PFSK-1 (cell line): ENCODE measurements around the gene TANGO2.

ENCODE experiments used
- FOXP2 ChIP-seq: optimal IDR thresholded peaks from 2 replicates; pipeline ENCODE3; 2011; ENCODE audit warnings: borderline replicate concordance, control low read depth, inconsistent platforms; ENCODE audit not compliant: insufficient read depth; ENCODE audit errors: extremely low read length, extremely low read depth
- POLR2AphosphoS5 ChIP-seq: IDR thresholded peaks from 2 replicates; pipeline ENCODE4 v1.6.1; 2012; ENCODE audit warnings: low read depth, mild to moderate bottlenecking, control low read depth, low read length, moderate library complexity
- REST ChIP-seq, 2 experiments: IDR thresholded peaks; 2 replicates each; pipeline versions ENCODE4 v1.6.1 to v1.8.0; 2011 to 2012; ENCODE audit warnings: low read depth in 2 of 2, low read length in 2 of 2, control low read depth in 1 of 2, inconsistent platforms in 1 of 2, mild to moderate bottlenecking in 1 of 2, moderate library complexity in 1 of 2; ENCODE audit not compliant: insufficient read depth in 1 of 2
- SIN3A ChIP-seq: IDR thresholded peaks from 2 replicates; pipeline ENCODE4 v1.6.1; 2012; ENCODE audit warnings: mild to moderate bottlenecking, low read length, moderate library complexity, borderline replicate concordance; ENCODE audit not compliant: insufficient read depth
- TAF1 ChIP-seq: IDR thresholded peaks from 2 replicates; pipeline ENCODE4 v1.6.1; 2012; ENCODE audit warnings: low read length, control low read depth, borderline replicate concordance; ENCODE audit not compliant: insufficient read depth

The TANGO2 gene

GRCh38 chr22:20017622-20017958 lies 3.3 kb upstream of the TANGO2 start:
- TF ChIP-seq SIN3A (no peak), POLR2AphosphoS5 (no peak), TAF1 (no peak), FOXP2 (no peak), REST (IDR thresholded peaks at IDR 0.05; ENCODE audit: insufficient read depth in 1 of 2, low read depth in 2 of 2, low read length in 2 of 2) (no peak)

- TF ChIP-seq TAF1 (no peak), FOXP2 (no peak), POLR2AphosphoS5 (no peak), SIN3A (no peak), REST (IDR thresholded peaks at IDR 0.05; ENCODE audit: insufficient read depth in 1 of 2, low read depth in 2 of 2, low read length in 2 of 2) (no peak)
Observed at GRCh38 chr22:20018001-20018400, 2.9 kb upstream of the TANGO2 start.

DNA sequence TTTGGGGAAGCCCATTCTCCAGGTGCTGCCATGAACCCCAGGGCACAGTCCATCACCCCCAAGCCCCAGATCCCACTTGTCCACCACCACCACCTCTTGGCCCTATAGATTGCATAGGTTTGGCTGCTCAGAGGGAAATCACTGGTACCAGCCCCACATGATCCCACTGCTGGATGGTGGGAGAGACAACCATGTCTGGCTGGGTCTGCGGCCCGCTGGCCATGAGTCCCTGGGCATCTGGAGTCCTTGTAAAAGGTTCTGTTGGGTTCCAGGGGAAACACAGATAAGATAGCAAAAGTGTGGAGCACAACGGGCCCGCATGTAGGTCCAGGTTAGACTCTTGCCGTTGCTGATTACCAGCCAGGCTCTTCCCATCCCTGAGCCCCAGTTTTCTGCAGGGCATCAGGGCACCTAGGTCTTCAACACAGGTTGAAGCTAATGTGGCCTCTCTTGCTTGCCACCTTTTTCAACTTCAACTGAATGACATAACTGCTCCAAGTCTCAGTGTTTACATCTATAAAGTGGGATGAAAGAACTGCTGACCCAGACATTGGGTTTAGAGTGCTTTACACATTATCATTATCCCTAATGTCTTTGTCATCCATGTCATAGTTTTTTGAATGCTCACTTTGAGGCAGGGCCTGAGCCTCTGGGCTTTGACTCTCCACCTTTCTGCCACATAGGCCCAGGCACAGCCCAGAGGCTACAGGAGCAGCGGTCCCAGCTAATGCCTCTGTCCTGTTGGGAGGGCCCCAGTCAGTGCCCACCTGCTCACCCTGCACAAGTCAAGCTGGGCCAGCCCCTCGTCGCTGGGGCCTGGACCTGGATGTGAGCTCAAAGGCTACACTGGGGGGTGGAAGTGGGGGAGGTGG lies 1.0 kb upstream of the TANGO2 start:
- TF ChIP-seq SIN3A = no peak
- no peak for TF ChIP-seq FOXP2
- TF ChIP-seq POLR2AphosphoS5 = no peak
- no peak for TF ChIP-seq TAF1
- no peak for TF ChIP-seq REST (IDR thresholded peaks at IDR 0.05; ENCODE audit: insufficient read depth in 1 of 2, low read depth in 2 of 2, low read length in 2 of 2)

GRCh38 chr22:20021196-20022181 lies 579 bp downstream of the TANGO2 start:
- TF ChIP-seq POLR2AphosphoS5 = no peak
- no peak for TF ChIP-seq TAF1
- TF ChIP-seq REST (IDR thresholded peaks at IDR 0.05; ENCODE audit: insufficient read depth in 1 of 2, low read depth in 2 of 2, low read length in 2 of 2) = no peak
- no peak for TF ChIP-seq SIN3A
- TF ChIP-seq FOXP2 = no peak
